ENCODE data around the gene LHFPL2. TPM values are rescaled to one million over a fixed set of nuclear protein-coding genes. Genes with fewer than 3 reads are reported as not detected.

The LHFPL2 gene
- total and polyA plus RNA-seq, 7 donors: 1.1 to 6.4 (median 3.6) TPM

DNA sequence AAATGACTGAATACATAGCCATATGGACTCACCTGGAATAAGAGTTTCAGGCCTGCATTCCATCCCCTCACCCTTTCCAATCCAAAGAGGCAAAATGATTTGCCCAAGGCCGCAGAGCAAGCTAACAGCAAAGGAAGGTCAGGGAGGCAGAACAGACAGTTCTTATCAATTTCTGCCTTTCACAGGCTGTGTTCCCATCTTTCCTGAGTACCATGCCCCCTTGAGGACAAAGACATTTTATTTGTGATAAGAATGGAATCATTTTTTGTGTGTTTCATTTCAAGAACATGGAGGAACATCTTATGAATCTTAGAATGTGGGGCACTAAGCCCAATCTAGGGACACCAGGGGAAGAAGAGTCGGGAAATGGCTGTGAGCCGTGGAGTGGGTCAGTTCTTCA, 13.9 kb downstream of the LHFPL2 start:
- Histone ChIP-seq H3K27ac (no peak overlapping the region), H3K4me3 (no peak overlapping the region), H3K4me1 (peaks cover 31% of the 10 kb centered on the region), H3K9me3 (no peaks in the 10 kb centered on the region), H3K36me3 (ENCODE audit: insufficient read depth in 1 of 2, low read depth in 1 of 2) (peaks cover 0 to 17% of the 10 kb centered on the region in 2 donors), H3K27me3 (ENCODE audit: insufficient read depth in 3 of 3, low read length in 2 of 3) (no peaks in the 10 kb centered on the region)
- 70 to 81% (median 78%) methylated on average over 3 of the region's 3 CpGs for WGBS, 3 donors
- ATAC-seq (no peak), DNase-seq (no peak)
- TF ChIP-seq, protein P1, sequence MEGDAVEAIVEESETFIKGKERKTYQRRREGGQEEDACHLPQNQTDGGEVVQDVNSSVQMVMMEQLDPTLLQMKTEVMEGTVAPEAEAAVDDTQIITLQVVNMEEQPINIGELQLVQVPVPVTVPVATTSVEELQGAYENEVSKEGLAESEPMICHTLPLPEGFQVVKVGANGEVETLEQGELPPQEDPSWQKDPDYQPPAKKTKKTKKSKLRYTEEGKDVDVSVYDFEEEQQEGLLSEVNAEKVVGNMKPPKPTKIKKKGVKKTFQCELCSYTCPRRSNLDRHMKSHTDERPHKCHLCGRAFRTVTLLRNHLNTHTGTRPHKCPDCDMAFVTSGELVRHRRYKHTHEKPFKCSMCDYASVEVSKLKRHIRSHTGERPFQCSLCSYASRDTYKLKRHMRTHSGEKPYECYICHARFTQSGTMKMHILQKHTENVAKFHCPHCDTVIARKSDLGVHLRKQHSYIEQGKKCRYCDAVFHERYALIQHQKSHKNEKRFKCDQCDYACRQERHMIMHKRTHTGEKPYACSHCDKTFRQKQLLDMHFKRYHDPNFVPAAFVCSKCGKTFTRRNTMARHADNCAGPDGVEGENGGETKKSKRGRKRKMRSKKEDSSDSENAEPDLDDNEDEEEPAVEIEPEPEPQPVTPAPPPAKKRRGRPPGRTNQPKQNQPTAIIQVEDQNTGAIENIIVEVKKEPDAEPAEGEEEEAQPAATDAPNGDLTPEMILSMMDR (IDR thresholded peaks at IDR 0.05): no peak
- intact Hi-C loops (cut with DNase I): loop anchor here in 1 of 2 donors (5.0 kb wide), 1 partner anchor 37 kb away; no protein-coding TSS in a partner anchor

DNA sequence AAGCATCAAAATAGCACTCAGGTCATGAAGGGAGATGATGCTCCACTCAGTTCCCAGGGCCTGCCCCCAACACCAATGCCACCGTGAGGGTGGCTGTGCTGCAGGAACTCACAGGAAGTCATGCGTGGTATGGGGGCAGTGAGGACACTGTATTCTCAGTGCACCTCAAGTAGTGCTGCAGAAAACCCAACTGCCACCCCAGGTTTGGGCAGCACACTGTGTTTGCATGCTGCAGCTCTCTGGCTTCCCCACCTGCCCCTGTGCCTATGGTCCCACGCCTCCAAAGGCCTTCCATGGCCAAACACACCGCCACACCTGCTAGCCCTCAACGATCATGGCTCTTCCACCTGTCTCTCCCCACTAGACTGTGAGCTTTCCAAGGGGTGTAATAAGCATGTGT, 14.3 kb downstream of the LHFPL2 start:
- no peak for ATAC-seq
- Histone ChIP-seq H3K27me3 (ENCODE audit: insufficient read depth in 3 of 3, low read length in 2 of 3) (no peaks in the 10 kb centered on the region), H3K4me1 (peaks cover 28% of the 10 kb centered on the region), H3K27ac (no peak overlapping the region), H3K4me3 (no peak overlapping the region), H3K9me3 (no peaks in the 10 kb centered on the region), H3K36me3 (ENCODE audit: insufficient read depth in 1 of 2, low read depth in 1 of 2) (peaks cover 0 to 17% of the 10 kb centered on the region in 2 donors)
- no peak for DNase-seq
- intact Hi-C loops (cut with DNase I): loop anchor here in 1 of 2 donors (5.0 kb wide), 1 partner anchor 37 kb away; no protein-coding TSS in a partner anchor
- TF ChIP-seq, protein P1 (IDR thresholded peaks at IDR 0.05): no peak
- WGBS, 3 donors: 70 to 83% (median 76%) methylated on average over 5 of the region's 5 CpGs

DNA sequence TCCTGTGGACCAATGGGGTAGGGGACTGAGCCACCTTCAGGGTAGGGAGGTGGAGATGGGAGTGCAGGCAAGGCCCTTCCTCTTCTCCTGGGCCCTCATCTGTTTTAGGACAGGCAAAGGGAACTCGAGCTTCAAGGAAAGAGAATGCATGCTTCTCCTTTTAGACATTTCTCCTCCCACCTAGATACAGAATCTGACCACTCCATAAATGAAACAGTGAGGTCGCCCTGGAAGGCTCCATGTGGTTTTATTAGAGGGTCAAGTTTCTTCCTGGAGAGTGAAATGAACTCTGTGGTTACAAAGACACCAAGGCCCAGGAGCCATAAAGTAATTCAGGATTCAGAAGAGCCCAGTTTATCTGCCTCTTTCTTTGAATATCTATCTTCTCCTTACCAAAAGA, 14.9 kb downstream of the LHFPL2 start:
- no peak overlapping the region for H3K4me3 ChIP-seq
- WGBS, 3 donors: 24 to 40% (median 30%) methylated on average over 2 of the region's 2 CpGs
- TF ChIP-seq, protein P1 (IDR thresholded peaks at IDR 0.05): no peak
- intact Hi-C loops (cut with DNase I): loop anchor here in 1 of 2 donors (5.0 kb wide), 1 partner anchor 36 kb away; no protein-coding TSS in a partner anchor
- H3K27me3 ChIP-seq (ENCODE audit: insufficient read depth in 3 of 3, low read length in 2 of 3): no peaks in the 10 kb centered on the region
- DNase-seq (no peak), ATAC-seq (peak; percentile 48 to 89 (median 64))
- no peaks in the 10 kb centered on the region for H3K9me3 ChIP-seq
- H3K27ac ChIP-seq: peak overlapping the region; percentile 23
- peaks cover 0 to 17% of the 10 kb centered on the region in 2 donors for H3K36me3 ChIP-seq (ENCODE audit: insufficient read depth in 1 of 2, low read depth in 1 of 2)
- H3K4me1 ChIP-seq: peaks cover 22% of the 10 kb centered on the region

DNA sequence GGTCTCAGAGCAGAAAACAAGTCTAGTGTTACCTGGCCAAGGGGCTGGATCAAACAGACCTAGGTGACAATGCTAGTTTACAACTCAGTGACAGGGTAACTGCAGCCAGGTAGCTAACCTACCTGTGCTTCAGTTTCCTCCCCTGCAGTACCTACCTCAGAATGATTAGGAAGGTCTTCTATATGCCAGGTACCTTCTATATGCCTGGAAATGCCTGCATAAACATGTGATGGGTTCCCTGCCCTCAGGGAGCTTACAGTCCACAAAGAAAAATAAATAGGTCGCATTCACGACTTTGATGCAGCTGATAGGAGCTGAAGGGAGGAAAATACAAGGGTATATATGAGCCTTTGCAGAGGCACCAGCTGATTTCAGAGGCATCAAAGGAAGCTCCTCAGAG, 16.1 kb downstream of the LHFPL2 start:
- 96 to 100% (median 96%) methylated on average over 2 of the region's 2 CpGs for WGBS, 3 donors
- H3K36me3 ChIP-seq (ENCODE audit: insufficient read depth in 1 of 2, low read depth in 1 of 2): peaks cover 0 to 17% of the 10 kb centered on the region in 2 donors
- peaks cover 22% of the 10 kb centered on the region for H3K4me1 ChIP-seq
- H3K4me3 ChIP-seq: no peak overlapping the region
- H3K9me3 ChIP-seq: no peaks in the 10 kb centered on the region
- H3K27me3 ChIP-seq (ENCODE audit: insufficient read depth in 3 of 3, low read length in 2 of 3): no peaks in the 10 kb centered on the region
- no peak overlapping the region for H3K27ac ChIP-seq
- no peak for ATAC-seq
- DNase-seq: no peak
- intact Hi-C loops (cut with DNase I): loop anchor here in 1 of 2 donors (5.0 kb wide), 1 partner anchor 35 kb away; no protein-coding TSS in a partner anchor
- TF ChIP-seq, protein P1 (IDR thresholded peaks at IDR 0.05): no peak

DNA sequence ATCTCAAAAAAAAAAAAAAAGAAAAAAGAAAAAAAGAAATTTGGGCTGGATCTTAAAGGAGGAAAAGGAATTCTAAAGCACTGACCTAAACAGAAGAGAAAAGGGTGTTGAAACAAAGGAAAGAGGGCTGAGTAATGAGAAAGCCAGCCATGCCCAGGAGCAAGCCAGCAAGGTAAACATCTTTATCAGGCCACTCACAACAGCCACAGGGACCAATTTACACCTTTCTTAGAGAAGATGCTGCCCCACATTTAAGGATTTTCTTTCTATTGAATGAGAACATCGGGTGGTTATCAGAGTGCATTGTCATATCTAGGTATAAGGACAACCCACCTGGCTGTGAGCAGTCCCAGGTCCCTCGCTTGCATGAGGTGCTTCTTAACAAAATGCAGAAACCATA, 16.6 kb downstream of the LHFPL2 start:
- H3K9me3 ChIP-seq: no peaks in the 10 kb centered on the region
- TF ChIP-seq, protein P1 (IDR thresholded peaks at IDR 0.05): no peak
- no peak overlapping the region for H3K27ac ChIP-seq
- H3K4me1 ChIP-seq: peaks cover 22% of the 10 kb centered on the region
- DNase-seq: no peak
- H3K4me3 ChIP-seq: no peak overlapping the region
- ATAC-seq: no peak
- H3K36me3 ChIP-seq (ENCODE audit: insufficient read depth in 1 of 2, low read depth in 1 of 2): peaks cover 0 to 17% of the 10 kb centered on the region in 2 donors
- WGBS, 3 donors: 97 to 100% (median 97%) methylated on average over 2 of the region's 2 CpGs
- intact Hi-C loops (cut with DNase I): loop anchor here in 1 of 2 donors (5.0 kb wide), 1 partner anchor 35 kb away; no protein-coding TSS in a partner anchor
- no peaks in the 10 kb centered on the region for H3K27me3 ChIP-seq (ENCODE audit: insufficient read depth in 3 of 3, low read length in 2 of 3)
